Tibial nerve (tissue), 4 donors: Measurements from ENCODE around the gene NDUFB2. TPM values are rescaled to one million over a fixed set of nuclear protein-coding genes. Genes with fewer than 3 reads are reported as not detected.

Source experiments
- DNase-seq, 2 donors: peaks; one replicate each; pipeline ENCODE4 v3.0.0-alpha.2; 2019; ENCODE audit warnings: low spot score in 2 of 2
- H3K27ac ChIP-seq, 4 donors: fragments of 200-600 bp; sonication (generic) in 3 of 4; one replicate each; pipeline ENCODE4 v1.5.1; 2017 to 2019; ENCODE audit warnings: mild to moderate bottlenecking in 1 of 4
- H3K27me3 ChIP-seq, 2 donors: fragments of 200-600 bp; sonication (generic) in 1 of 2; one replicate each; pipeline versions ENCODE4 v1.5.1 to v1.6.0; 2017 to 2019
- H3K36me3 ChIP-seq, 3 donors: fragments of 200-600 bp; sonication (generic); one replicate each; pipeline ENCODE4 v1.5.1; 2018 to 2019
- H3K4me1 ChIP-seq, 4 donors: fragments of 200-600 bp; sonication (generic) in 3 of 4; one replicate each; pipeline ENCODE4 v1.5.1; 2017 to 2019
- H3K4me3 ChIP-seq, 4 donors: fragments of 200-600 bp; sonication (generic) in 3 of 4; one replicate each; pipeline ENCODE4 v1.5.1; 2017 to 2019; ENCODE audit warnings: mild to moderate bottlenecking in 1 of 4, moderate library complexity in 1 of 4
- H3K9me3 ChIP-seq, 4 donors: fragments of 200-600 bp; sonication (generic) in 3 of 4; one replicate each; pipeline ENCODE4 v1.5.1; 2017 to 2019
- EP300 ChIP-seq, 2 donors: sonication (generic); formaldehyde crosslinking; IDR thresholded peaks; one replicate each; pipeline ENCODE4 v1.6.1; 2017; ENCODE audit warnings: antibody characterized with exemption in 2 of 2, mild to moderate bottlenecking in 1 of 2
- POLR2A ChIP-seq, 2 donors: fragments of 450-650 bp; IDR thresholded peaks; one replicate each; pipeline ENCODE4 v1.6.1; 2017; ENCODE audit warnings: antibody characterized with exemption in 2 of 2, mild to moderate bottlenecking in 2 of 2, moderate library complexity in 2 of 2
- WGBS, 2 donors: methylation state at CpG; one replicate each; pipeline ENCODE4 v1.1.5; 2018; 5-methylcytosine and 5-hydroxymethylcytosine counted together
- total RNA-seq, 4 donors: library from RNA; depleted of rRNA; stranded (reverse); fragments of >200 nt; gene quantifications; one replicate each; pipeline ENCODE4 v1.1.0, GENCODE V29; 2016
- TF ChIP-seq, protein P1 (sequence below), 5 experiments: fragments of 200-600 bp in 3 of 5; fragments of 450-650 bp in 2 of 5; sonication (generic) in 3 of 5; IDR thresholded peaks; one replicate each; pipeline ENCODE4 v1.5.1; 2016 to 2019; ENCODE audit warnings: antibody characterized with exemption in 5 of 5, mild to moderate bottlenecking in 3 of 5, moderate library complexity in 2 of 5

Gene NDUFB2
- total RNA-seq, 4 donors from 2014 or later = 122 to 288 (median 162) TPM

DNA sequence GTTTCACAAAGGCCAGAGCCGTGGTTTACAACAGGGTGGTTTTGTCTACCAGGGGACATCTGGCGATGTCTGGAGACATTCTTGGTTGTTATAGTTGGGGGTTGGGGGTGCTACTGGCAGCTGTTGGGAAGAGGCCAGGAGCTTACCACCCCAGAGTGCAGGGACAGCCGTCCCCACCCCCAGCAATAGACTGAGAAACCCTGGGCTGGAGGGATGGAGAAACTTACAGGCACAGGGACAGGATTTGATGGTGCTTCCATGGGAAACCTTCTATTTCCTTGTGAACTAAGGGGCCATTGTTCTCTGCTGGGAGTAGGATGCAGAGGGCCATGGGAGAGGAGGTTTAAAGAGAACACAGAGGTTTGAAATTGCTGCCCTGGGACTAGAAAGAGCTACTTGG, 12.9 kb upstream of the NDUFB2 start:
- Histone ChIP-seq H3K27ac (peak overlapping the region in 3 of 4 donors; percentile 19 to 61 (median 44)), H3K4me1 (no peaks in the 10 kb centered on the region), H3K36me3 (peaks cover 0 to 91% (median 7%) of the 10 kb centered on the region in 3 donors), H3K9me3 (no peaks in the 10 kb centered on the region), H3K27me3 (no peaks in the 10 kb centered on the region), H3K4me3 (no peak overlapping the region)
- DNase-seq = no peak
- TF ChIP-seq, protein P1, sequence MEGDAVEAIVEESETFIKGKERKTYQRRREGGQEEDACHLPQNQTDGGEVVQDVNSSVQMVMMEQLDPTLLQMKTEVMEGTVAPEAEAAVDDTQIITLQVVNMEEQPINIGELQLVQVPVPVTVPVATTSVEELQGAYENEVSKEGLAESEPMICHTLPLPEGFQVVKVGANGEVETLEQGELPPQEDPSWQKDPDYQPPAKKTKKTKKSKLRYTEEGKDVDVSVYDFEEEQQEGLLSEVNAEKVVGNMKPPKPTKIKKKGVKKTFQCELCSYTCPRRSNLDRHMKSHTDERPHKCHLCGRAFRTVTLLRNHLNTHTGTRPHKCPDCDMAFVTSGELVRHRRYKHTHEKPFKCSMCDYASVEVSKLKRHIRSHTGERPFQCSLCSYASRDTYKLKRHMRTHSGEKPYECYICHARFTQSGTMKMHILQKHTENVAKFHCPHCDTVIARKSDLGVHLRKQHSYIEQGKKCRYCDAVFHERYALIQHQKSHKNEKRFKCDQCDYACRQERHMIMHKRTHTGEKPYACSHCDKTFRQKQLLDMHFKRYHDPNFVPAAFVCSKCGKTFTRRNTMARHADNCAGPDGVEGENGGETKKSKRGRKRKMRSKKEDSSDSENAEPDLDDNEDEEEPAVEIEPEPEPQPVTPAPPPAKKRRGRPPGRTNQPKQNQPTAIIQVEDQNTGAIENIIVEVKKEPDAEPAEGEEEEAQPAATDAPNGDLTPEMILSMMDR (IDR thresholded peaks at IDR 0.05) = no peak
- TF ChIP-seq EP300 (IDR thresholded peaks at IDR 0.05) (no peak), POLR2A (IDR thresholded peaks at IDR 0.05) (no peak)
- 48 to 62% methylated on average over 3 of the region's 3 CpGs for WGBS, 2 donors

DNA sequence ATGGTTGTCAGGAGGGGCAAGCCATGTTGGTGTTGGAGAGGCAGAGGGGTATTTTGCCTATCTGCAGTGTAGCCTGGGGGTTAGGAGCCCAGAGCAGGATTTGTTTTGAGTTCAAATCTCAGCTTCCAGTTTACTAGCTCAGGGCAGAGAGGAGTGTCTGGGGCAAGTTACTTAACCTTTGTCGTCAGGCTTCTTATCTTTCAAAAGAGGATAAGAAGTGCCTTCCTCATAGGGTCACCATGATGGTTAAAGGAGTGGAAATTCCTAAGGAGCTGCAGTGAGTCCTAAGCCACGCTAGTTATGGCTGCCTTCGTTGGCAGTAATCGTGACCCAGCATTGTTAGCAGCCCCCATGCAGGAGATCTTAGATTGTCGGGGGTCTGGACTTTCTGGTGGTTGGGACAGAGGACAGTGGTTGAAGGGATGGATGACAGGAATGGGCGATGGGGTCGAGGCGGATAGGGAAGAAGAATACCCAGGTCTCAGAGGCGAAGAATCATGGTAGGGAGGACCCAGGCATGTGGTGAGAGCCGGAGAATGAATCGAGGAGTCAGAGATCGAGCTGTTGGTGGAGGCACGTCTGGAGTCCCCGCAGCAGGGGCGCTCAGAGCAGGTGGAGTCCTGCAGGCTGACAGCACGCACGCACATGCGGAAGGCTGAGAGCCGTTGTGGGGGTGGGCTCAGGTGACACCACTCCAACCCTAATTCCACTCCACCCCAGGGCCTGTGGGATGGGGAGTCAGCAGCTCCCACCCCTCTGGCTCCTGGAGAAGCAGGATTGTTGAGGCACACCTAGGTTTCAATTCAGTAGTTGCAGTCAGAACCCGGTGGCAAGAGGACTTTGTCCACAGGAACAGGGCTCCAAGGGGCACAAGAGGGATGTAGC, 12.2 kb upstream of the NDUFB2 start:
- WGBS, 2 donors = 85 to 87% methylated on average over 20 of the region's 20 CpGs
- Histone ChIP-seq H3K27me3 (no peaks in the 10 kb centered on the region), H3K4me1 (no peaks in the 10 kb centered on the region), H3K9me3 (no peaks in the 10 kb centered on the region), H3K27ac (peak overlapping the region in 3 of 4 donors; percentile 19 to 61 (median 44)), H3K4me3 (no peak overlapping the region), H3K36me3 (peaks cover 0 to 91% (median 7%) of the 10 kb centered on the region in 3 donors)
- TF ChIP-seq, protein P1 (IDR thresholded peaks at IDR 0.05) = no peak
- TF ChIP-seq EP300 (IDR thresholded peaks at IDR 0.05) (no peak), POLR2A (IDR thresholded peaks at IDR 0.05) (no peak)
- no peak for DNase-seq

DNA sequence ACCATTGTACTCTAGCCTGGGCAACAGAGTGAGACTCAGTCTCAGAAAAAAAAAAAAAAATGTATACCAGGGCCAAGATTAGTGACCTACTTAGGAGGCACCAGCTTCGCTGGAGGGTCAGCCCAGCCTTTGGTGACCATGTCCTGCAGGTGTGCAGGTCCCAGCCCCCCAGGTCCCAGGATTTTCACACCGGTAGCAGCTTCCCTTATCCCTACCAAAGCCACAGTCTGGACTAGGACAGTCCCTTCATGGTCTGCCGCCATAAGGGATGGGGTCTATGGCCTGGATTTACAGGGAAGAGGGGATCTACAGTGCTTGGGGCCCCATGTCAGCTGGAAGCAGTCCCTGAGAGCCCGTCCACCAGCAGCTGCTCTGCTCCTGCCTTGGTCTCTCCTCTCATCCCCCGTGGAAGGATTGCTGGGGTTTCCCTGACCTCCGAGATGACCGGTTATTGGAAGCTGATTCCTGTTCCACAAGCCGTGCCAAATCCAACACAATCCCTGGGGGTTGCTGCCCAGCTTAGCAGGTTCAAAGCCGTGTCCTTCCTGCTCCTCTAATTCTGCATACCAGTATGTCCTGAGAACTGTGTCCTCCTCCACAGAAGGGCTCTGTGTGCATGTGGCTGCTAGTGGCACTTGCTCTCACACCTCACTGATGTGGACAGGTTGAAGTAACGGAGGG, 11.0 kb upstream of the NDUFB2 start:
- TF ChIP-seq POLR2A (IDR thresholded peaks at IDR 0.05) (no peak), EP300 (IDR thresholded peaks at IDR 0.05) (no peak)
- TF ChIP-seq, protein P1 (IDR thresholded peaks at IDR 0.05) = no peak

DNA sequence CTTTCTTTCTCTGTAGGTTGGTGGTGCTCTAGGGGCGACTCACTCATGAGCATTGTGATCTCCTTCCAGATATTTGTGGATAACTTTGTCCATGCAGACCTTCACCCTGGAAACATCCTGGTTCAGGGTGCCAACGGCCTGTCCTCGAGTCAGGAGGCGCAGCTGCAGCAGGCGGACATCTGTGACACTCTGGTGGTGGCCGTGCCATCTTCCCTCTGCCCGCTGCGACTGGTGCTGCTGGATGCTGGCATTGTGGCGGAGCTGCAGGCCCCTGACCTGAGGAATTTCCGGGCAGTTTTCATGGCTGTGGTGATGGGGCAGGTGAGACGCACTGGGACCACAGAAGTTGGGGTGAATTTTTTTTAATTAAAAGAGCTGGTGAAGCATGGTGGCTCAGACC, 9.6 kb upstream of the NDUFB2 start:
- Histone ChIP-seq H3K4me1 (no peaks in the 10 kb centered on the region), H3K36me3 (peaks cover 0 to 91% (median 0%) of the 10 kb centered on the region in 3 donors), H3K27ac (no peak overlapping the region), H3K27me3 (no peaks in the 10 kb centered on the region), H3K4me3 (no peak overlapping the region), H3K9me3 (no peaks in the 10 kb centered on the region)
- 95 to 97% methylated on average over 11 of the region's 11 CpGs for WGBS, 2 donors
- TF ChIP-seq, protein P1 (IDR thresholded peaks at IDR 0.05) = no peak
- TF ChIP-seq POLR2A (IDR thresholded peaks at IDR 0.05) = no peak
- TF ChIP-seq EP300 (IDR thresholded peaks at IDR 0.05) = no peak
- no peak for DNase-seq

More for the DNA sequence above, 11.0 kb upstream of the NDUFB2 start:
- H3K36me3 ChIP-seq = peaks cover 0 to 91% (median 4%) of the 10 kb centered on the region in 3 donors
- H3K27me3 ChIP-seq = no peaks in the 10 kb centered on the region
- H3K4me1 ChIP-seq = no peaks in the 10 kb centered on the region
- no peaks in the 10 kb centered on the region for H3K9me3 ChIP-seq
- no peak overlapping the region for H3K27ac ChIP-seq
- H3K4me3 ChIP-seq = no peak overlapping the region
- WGBS, 2 donors = 78 to 79% methylated on average over 10 of the region's 10 CpGs
- DNase-seq = no peak

DNA sequence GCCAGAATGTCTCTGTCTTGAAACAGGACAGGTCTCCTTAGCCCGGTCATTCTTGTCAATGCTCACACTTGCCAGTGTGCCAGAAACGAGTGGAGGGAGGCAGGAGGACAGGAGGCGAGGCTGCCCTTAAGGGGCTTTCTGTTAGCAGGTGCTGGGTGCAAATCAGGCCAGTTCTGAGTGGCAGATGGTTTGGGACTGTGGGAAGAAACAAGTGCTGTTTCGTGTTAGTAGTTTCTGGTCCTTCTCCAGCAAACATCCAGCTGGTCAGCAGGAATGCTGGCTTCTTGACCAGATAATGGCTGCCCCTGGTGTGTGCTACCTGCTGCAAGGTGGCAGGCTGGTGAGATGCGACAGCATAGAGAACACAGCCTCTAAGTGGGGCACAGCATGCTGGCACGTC, 8.2 kb upstream of the NDUFB2 start:
- no peaks in the 10 kb centered on the region for H3K9me3 ChIP-seq
- no peak for DNase-seq
- no peaks in the 10 kb centered on the region for H3K4me1 ChIP-seq
- 89 to 93% methylated on average over 6 of the region's 6 CpGs for WGBS, 2 donors
- peaks cover 0 to 95% (median 0%) of the 10 kb centered on the region in 3 donors for H3K36me3 ChIP-seq
- H3K27me3 ChIP-seq = no peaks in the 10 kb centered on the region
- TF ChIP-seq, protein P1 (IDR thresholded peaks at IDR 0.05) = no peak
- TF ChIP-seq EP300 (IDR thresholded peaks at IDR 0.05) (no peak), POLR2A (IDR thresholded peaks at IDR 0.05) (no peak)
- H3K27ac ChIP-seq = no peak overlapping the region
- H3K4me3 ChIP-seq = no peak overlapping the region
